HG03196 (cell line): Measurements from ENCODE around the gene GPR119.
A peak's percentile ranks its signal among the peaks of the same experiment; 100 is the strongest.
"Not testable (repeated sequence)": the region's sequence is repeated elsewhere in the genome, so short reads cannot be mapped to it uniquely, and the experiment has no call there.

Experiments used
- ATAC-seq: cut with Tn5 transposase; IDR thresholded peaks from one replicate; pipeline ENCODE4 v1.9.1; 2021; ENCODE audit not compliant: unreplicated experiment

The GPR119 gene

GRCh38 chrX:130385520-130385919 is at the start of gene GPR119:
Gene GPR119 (minus strand): TSS chrX:130385674. CDS start chrX:130385447, 227 bp downstream.
- no peak for ATAC-seq

DNA sequence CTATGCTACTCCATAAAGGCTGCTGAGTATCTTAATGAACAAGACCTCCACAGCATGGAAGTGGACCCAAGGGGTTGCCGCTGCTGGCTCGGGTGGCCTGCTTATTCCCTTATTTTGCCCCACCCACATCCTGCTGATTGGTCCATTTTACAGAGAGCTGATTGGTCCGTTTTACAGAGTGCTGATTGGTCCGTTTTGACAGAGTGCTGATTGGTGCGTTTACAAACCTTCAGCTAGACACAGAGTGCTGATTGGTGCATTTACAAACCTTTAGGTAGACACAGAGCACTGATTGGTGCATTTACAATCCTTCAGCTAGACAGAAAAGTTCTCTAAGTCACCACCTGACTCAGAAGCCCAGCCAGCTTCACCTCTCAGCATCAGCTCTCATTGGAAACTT is 43.8 kb upstream of the GPR119 start:
- ATAC-seq: not testable (repeated sequence)

DNA sequence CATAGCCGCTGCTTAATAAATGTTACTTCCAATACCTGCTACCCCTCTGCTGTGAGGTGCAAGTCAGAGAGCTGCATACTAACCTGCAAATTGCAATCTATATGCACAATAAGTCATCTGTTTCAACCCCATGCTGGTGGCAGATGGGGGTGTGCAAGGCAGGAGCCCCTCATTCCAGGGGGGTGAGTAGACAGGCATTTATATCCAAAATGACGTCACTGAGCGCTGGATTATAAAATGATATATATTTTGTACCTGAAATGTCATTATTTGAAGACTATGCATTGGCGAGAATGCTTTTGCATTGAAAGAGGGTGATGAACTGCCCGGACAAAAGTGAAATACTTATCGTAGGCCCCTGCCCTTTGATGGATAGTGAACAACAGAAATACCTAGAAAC is 41.1 kb upstream of the GPR119 start:
- no peak for ATAC-seq

DNA sequence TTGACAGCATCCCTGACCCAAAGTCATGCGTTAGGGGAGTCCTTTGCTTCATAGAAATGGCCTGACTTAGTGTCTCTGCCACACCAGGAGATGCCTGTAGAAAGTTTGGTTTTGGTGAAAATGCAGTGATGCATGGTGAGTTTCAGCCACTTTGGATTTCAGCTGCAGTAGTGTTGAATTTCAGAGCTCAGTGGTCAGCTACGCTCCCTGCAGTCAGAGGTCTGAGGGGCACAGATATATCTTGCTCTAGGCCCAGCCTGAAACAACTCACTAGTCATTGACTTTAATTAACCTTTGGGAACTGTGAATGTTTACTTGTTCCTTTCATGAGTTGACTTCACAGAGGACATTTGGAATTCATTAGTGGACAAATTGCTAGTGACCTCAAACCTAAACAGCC is 33.8 kb upstream of the GPR119 start:
- no peak for ATAC-seq

DNA sequence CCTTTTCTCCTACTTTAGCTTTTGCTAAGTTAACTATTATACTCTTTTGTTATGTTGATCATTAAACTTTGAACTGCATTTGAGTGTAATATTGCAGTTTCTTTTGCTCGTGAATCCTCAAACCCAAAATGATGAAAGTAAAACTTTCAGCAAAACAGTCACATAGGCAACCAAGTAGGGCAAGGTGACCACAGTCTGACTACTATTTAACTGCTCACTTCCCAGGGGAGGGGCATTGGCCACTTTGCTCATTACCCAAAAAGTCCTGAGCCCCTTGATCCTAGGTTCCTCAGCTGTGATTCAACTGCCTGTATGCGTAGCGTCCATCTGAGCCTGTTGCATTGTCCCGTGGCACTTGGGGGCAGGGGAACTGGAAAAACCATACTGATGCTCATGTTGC is 33.3 kb upstream of the GPR119 start:
- no peak for ATAC-seq

DNA sequence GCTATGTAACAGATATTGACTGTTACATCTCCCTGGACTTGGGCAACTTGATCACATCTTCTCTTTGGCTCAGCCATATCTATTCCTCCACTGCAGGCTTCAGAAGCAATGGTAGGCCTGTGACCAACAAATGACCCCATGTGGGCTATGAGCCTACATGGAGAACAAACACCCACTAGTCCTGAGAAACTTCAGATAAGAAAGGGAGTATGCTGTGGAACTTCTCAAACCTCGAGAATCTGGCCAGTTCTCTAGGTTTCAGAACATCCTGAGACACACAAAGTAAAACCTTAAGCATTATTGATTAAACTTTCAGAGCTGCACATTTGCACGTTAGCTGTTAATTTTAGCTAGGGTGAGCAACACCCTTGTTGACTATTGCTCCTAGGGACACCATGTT is 32.6 kb upstream of the GPR119 start:
- no peak for ATAC-seq

- no peak for ATAC-seq
These were observed 31.3 kb upstream of the GPR119 start for GRCh38 chrX:130416785-130417184.

GRCh38 chrX:130415201-130415600 is 29.7 kb upstream of the GPR119 start:
- no peak for ATAC-seq

- ATAC-seq: no peak
These were observed 29.3 kb upstream of the GPR119 start for GRCh38 chrX:130414800-130415199.

GRCh38 chrX:130413415-130413814 is 27.9 kb upstream of the GPR119 start:
- ATAC-seq: no peak

DNA sequence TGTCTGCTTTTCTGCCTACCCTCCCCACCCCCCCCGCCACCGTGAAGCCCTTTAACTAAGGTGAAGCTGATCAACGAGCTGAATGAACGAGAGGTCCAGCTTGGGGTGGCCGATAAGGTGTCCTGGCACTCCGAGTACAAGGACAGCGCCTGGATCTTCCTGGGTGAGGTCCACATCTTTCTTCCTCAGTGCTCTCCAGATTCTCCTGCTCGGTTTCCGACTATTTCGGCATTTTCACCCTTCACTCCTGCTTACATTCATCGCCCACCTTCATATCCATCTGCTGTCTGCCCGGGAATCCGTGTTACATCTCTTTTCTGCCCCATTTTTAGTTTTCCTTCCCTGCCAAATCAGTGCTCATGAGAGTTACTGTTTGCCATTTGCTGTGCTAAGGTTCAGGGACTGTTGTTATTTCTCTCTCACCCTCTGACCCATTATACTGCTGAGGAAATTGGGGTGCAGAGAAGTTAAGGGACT is 16.8 kb upstream of the GPR119 start:
- no peak for ATAC-seq

- ATAC-seq: peak; percentile 90
These were observed 16.1 kb upstream of the GPR119 start, which contains the start of gene RBMX2 for GRCh38 chrX:130401415-130402207. Gene RBMX2 (plus strand): TSS chrX:130401987. CDS start chrX:130402033, 46 bp downstream.

DNA sequence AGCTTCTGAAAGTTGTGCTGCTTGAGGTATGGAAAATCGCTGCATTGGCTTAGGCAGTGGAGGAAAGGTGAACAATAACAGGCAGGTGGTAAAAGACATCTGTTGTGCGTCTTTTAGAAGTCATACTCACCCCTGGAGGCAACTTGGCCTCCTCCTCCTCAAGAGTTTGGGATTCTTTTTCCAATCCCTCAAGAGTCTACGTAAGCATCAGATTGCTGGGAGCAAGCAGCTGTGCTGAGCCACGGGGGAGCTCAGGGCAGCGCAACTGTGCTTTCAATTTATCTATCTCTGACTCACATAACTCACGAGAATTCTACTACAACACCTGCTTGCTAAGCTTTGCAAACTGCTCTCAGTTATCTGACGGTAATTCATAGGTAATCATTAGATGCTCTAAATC is 9.9 kb upstream of the GPR119 start:
- no peak for ATAC-seq

- no peak for ATAC-seq
These were observed 8.1 kb upstream of the GPR119 start for GRCh38 chrX:130393451-130394074.

- ATAC-seq: no peak
These were observed 934 bp upstream of the GPR119 start for GRCh38 chrX:130386408-130386808.

DNA sequence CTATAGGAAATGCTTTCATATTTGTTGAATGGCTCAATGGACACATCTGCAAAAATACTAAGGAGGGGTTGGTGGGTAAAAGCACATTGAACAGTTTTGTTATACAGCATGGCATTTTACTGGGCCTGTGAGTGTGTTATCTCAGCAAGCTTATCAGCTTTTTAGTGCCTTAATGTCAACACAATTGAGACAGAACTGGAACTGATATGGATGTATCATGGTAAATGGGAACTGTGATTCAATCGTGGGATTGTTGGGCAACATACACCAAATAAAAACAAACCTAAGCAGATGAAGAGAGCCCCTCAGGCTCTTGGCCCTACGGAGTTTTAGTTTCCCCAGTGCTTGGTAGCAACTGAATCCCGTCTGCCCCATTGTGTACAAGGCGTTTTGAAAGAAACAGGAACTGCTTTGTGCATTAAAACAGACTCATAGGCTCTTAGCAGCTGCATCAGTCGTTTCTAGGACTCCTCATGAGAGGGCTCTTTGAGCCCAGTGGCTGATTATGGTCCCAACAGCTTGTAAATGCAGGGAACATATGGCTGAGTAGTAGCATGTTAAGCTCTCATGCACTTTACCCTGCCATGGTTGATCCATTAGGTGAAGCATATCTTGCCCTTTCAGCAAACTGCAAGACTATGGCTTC is 7.3 kb downstream of the GPR119 start:
- no peak for ATAC-seq

DNA sequence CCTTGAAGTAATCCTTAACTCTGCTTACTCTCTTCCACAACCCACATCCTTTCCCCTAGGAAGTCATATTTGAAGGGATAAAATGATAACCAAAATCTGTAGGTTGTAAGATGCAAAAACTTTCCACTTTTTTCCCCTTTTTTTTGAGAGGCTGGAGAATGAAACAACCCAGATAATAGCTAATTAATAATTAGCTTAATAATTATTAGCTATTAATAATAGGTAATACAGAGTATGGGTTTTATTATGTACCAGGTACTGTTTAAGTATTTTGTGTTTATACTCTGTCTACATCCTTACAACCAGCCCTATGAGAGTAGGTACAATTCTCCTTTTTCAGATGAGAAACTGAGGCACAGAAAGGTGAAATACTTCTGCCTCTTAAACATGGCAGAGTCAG is 9.4 kb downstream of the GPR119 start:
- ATAC-seq: no peak

GRCh38 chrX:130352050-130352449 is 33.4 kb downstream of the GPR119 start:
- ATAC-seq: not testable (repeated sequence)

- no peak for ATAC-seq
These were observed 33.9 kb downstream of the GPR119 start for GRCh38 chrX:130351567-130351966.

DNA sequence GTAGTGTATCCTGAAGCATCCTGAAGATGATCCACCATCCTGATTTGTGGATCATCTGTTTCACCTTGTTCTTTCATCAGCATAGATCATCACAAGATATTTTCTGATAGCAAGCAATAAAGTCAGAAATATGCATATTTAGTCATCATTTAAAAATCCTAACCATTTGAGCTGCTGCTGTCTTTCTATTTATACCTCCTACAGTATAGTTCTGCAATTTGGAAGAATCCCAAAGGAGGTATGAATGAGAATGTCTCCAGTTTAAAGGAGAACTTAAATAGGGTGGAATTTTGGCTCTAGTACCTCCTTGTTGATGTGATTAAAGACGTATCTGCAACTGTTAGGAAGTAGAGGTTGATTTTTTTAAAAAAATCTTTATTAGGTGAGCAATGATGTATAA is 38.2 kb downstream of the GPR119 start:
- ATAC-seq: no peak

DNA sequence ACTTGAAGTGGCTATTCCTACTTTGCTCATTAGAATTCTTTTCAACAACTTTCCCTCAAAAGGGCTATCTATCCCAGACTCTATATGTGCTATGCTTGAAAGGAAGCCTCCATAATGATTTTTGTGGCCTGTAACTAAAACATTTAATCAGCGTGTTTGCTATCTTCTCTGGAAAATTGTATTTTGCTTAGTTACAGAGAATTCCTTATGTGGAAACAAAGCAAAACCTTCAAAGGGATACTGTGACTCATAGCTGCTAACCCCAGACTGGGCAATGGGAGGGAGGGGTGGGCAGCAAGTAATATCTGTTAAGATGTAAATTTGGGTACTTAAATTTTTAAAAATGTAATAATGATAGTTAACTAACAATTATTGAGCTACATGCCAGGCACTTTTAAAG is 42.1 kb downstream of the GPR119 start:
- ATAC-seq: no peak

- ATAC-seq: no peak
These were observed 45.2 kb downstream of the GPR119 start for GRCh38 chrX:130340271-130340670.
